ENCODE data around the gene PKHD1.

- TF ChIP-seq LEF1 (IDR thresholded peaks at IDR 0.05; ENCODE audit: borderline replicate concordance) (no peak), SP1 (IDR thresholded peaks at IDR 0.05) (no peak), BHLHE40 (IDR thresholded peaks at IDR 0.05; ENCODE audit: borderline replicate concordance) (no peak), FOXA1 (IDR thresholded peaks at IDR 0.05) (no peak), SUZ12 (IDR thresholded peaks at IDR 0.05) (no peak), FOXK2 (IDR thresholded peaks at IDR 0.05) (no peak), PKNOX1 (IDR thresholded peaks at IDR 0.05) (no peak), FOXM1 (IDR thresholded peaks at IDR 0.05; ENCODE audit: borderline replicate concordance) (no peak), TARDBP (IDR thresholded peaks at IDR 0.05) (no peak), ARNT (IDR thresholded peaks at IDR 0.05) (no peak), ELF4 (IDR thresholded peaks at IDR 0.05) (no peak), CTBP1 (IDR thresholded peaks at IDR 0.05; ENCODE audit: borderline replicate concordance) (no peak)
Observed at GRCh38 chr6:51725155-51725554, 362.3 kb downstream of the PKHD1 start.
